AG09309 (cell line): ENCODE data around the gene PCARE.

Experiments used
- DNase-seq: peaks from one replicate; pipeline ENCODE4 v3.0.0-alpha.2; 2010; ENCODE audit warnings: low read depth
- H3K4me3 ChIP-seq: 2 replicates; pipeline ENCODE4 v1.5.1; 2011; ENCODE audit warnings: mild to moderate bottlenecking, low read depth, low read length, moderate library complexity; ENCODE audit not compliant: control insufficient read depth
- CTCF ChIP-seq: IDR thresholded peaks from 2 replicates; pipeline ENCODE4 v1.5.1; 2011; ENCODE audit warnings: mild to moderate bottlenecking, low read depth, low read length, inconsistent platforms; ENCODE audit not compliant: insufficient read depth, control insufficient read depth; ENCODE audit errors: missing control alignments

PCARE gene

GRCh38 chr2:29014811-29015421, 59.4 kb downstream of the PCARE start:
- H3K4me3 ChIP-seq = no peak overlapping the region
- no peak for DNase-seq
- TF ChIP-seq CTCF = no peak

GRCh38 chr2:29014331-29014730, 60.0 kb downstream of the PCARE start:
- TF ChIP-seq CTCF = no peak
- DNase-seq = no peak
- no peak overlapping the region for H3K4me3 ChIP-seq

GRCh38 chr2:29013057-29013780, 61.1 kb downstream of the PCARE start:
- H3K4me3 ChIP-seq = no peak overlapping the region
- no peak for TF ChIP-seq CTCF
- DNase-seq = no peak

DNA sequence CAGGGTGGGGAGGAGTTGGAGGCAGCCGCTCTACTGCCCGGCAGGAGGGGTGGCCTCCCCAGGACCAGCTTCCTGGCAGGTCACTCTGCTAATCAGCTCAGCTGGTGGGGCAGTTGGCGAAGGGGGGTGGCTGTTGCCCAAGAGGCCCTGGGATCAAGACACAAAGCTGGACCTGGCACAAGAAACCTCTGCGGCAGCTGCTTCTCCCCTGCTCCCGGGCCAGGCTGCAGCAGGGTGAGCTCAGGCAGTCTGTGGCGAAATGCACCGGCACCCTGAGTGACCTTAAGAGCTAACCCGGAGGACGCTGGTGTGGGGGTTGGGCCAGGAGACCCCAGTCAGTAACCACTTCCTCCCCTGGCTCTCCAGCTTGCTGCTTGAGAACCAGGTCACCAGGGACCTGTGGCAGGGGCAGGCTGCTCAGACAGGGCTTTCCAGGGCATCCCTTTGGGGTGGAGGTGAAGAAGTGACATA, 62.1 kb downstream of the PCARE start:
- DNase-seq = no peak
- no peak overlapping the region for H3K4me3 ChIP-seq
- TF ChIP-seq CTCF = no peak
